Suppressor macrophage treated with lipopolysaccharide for 4 hours (primary cell): ENCODE data around the gene TNK2.
"Not testable (repeated sequence)": the region's sequence is repeated elsewhere in the genome, so short reads cannot be mapped to it uniquely, and the experiment has no call there.

Source experiments
- DNase-seq: peaks from one replicate; pipeline ENCODE4 v3.0.0-alpha.2; 2020

The TNK2 gene

DNA sequence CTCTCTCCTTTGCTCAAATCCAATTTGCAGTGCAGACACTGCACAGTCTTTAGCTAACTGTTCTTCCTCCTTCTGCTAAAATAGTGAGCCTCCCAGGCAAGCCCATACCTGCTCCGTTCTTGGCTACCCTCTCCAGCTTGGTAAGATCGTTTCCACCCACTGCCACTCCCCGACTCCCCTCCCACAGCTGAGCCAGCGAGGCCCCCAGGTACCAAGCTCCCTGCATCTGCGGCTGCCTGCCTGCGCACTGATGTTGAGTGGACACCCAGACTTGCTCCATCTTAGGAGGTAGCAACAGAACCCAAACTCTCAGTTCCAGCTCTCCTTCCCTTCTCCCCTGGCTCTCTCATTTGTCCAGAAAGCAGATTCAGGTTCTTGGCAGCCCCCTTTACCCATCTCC lies 7.9 kb upstream of the TNK2 start:
- DNase-seq: no peak

GRCh38 chr3:195914648-195915473 lies 6.5 kb upstream of the TNK2 start:
- DNase-seq: peak; percentile 97

DNA sequence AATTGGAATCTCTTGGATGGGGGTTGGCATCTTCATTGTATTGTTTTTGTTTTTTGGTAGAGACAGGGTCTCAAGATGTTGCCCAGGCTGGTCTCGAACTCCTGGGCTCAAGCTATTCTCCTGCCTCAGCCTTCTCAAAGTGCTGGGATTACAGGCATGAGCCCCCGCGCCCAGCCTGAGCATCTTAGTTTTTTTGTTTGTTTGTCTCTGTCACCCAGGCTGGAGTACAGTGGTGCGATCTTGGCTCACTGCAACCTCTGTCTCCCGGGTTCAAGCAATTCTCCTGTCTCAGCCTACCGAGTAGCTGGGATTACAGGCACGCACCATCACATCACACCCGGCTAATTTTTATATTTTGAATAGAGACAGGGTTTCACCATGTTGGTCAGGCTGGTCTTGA lies 5.8 kb upstream of the TNK2 start:
- DNase-seq: not testable (repeated sequence)

GRCh38 chr3:195913382-195913781 lies 5.0 kb upstream of the TNK2 start:
- no peak for DNase-seq

- no peak for DNase-seq
Observed at GRCh38 chr3:195911946-195912270, 3.6 kb upstream of the TNK2 start.

- DNase-seq: no peak
Observed at GRCh38 chr3:195911041-195911945, 2.9 kb upstream of the TNK2 start.

- no peak for DNase-seq
Observed at GRCh38 chr3:195910499-195910845, 2.1 kb upstream of the TNK2 start.

DNA sequence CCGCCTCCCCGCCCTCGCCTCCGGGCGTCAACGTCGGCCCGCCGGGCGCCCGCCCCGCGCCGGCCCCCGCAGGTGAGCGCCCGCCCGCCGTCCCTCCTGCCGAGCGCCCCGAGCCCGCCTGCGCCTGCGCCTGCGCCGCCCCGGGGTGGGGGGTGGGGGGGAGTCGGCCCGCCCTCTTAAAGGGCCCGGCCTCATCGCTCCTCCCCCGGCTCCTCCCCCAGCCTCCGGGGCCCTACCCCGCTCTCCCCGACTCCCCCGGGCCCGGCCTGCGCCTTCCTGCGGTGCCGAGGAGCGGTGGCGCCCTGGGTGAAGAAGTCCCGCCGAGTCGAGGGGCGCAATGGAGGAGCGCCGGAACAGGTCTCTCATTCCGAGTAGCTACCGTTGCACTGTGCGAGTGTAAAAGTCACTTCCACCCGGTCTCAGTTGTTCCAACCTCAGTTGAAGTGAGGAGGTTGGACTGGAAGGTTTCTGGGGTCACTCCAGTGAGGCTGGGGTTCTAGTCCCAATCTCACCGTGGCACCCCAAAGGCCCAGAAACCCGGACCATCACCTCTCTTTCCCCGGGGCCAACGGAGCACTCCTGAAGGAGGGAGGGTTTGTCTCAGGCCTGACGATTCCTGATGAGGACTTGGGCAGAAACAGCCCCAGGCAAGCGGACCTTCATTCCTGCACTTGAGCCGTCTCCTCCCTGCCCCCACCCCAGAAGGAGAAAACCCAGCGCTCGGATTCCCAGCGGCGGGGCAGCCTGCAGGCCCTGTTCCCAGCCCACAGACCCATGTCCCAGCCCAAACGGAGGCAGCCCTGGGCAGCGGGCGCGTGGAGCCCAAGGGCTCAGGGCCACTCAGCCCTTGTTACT lies 1.5 kb upstream of the TNK2 start:
- DNase-seq: peak; percentile 84

GRCh38 chr3:195908694-195909581 lies 587 bp upstream of the TNK2 start:
- DNase-seq: no peak

DNA sequence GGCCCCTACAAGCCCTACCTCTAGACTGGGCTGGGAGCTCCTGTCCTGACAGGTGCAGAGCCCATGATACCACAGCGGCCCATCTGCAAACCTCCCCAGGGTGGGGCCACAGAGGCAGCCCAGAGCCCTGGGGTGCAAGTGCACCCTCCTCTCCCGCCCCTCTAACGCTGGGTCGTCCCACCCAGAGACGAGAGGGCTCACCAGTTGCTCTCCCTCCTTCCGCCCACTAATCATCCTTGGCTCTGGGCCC lies 742 bp downstream of the TNK2 start:
- DNase-seq: no peak

DNA sequence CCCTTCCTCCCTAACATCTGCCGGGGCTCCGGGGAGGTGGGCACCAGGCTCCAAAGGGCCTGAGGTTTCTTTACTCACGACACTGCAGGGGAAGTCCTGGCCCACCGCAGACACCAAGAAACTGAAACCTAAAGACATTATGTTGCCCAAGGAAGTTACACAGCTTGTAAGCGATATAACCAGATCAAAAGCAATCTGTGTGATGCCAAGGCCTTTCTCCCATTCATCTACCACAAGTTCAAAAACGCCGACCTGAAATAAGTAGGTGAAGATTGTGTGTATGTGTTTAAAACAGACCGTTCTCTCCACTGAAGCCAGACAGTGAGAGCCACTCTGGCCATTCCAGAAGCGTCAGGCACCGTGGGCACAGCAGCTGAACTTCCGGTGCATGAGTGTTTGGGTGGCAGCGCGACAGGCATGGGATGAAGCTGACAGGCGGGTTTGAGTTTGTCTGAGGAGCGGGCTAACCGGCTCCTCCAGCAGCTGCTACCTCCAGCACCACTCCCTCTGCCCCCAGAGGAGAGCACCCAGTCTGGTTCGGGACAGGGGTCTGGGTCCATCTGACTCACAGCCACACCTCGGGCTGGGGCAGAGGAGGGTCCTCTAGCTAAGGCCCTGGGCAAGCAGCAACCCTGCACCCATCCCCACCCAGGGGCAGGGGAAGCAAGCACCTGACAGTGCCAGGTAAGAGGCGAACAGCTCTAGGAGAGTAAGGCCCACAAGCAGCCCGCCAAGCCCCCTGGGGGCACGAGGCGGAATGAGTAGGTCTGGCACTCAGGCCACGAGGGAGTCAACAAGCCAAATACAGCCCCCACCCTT lies 1.3 kb downstream of the TNK2 start:
- DNase-seq: peak; percentile 90

DNA sequence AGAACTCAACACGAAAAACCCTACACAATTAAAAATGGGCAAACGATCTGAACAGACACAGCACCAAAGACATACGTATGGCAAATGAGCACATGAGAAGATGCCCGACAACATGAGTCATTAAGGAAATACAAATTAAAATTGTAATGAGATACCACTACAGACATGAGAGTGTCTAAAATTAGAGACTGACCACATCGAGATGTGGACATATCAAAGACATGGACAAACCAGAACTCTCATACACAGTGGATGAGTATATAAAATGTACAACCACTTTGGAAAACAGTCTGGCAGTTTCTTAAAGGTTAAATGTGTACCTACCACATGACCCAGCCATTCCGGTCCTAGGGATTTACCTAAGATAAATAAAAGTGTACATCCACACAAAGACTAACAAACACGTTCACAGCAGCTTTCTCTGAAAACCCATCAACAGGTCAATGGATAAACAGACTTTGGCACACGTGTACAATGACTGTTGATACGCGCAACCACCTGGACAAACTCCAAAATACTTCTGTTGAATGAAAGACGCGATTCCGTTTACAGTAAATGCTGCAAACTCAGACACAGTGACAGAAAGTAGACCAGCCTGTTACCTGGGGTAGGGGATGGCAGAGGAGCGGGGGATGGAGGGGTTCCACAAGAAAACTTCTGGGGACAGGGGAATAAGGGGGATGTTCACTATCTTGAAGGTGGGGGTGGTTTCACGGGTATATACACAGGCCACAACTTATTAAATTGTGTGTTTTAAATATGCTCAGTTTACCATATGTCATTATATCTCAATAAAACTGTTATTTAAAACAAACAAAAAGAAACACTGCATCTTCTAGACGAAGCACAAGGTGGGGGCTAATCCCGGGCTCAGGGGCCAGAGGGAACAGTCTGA lies 2.1 kb downstream of the TNK2 start:
- peak; percentile 57 for DNase-seq

GRCh38 chr3:195904368-195904767 lies 4.0 kb downstream of the TNK2 start:
- DNase-seq: peak; percentile 66

- DNase-seq: no peak
Observed at GRCh38 chr3:195903950-195904290, 4.4 kb downstream of the TNK2 start.

DNA sequence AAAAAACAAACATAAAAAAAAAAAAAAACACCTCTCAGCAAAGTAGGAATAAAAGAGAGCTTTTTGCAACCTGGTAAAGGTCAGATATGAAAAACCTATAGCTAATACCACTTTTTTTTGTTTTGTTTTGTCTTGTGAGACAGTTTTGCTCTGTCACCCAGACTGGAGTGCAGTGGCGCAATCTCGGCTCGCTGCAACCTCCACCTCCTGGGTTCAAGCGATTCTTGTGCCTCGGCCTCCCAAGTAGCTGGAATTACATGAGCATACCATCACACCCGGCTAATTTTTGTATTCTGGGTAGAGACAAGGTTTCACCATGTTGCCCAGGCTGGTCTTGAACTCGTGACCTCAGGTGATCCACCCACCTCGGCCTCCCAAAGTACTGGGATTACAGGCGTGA lies 5.7 kb downstream of the TNK2 start:
- DNase-seq: not testable (repeated sequence)

DNA sequence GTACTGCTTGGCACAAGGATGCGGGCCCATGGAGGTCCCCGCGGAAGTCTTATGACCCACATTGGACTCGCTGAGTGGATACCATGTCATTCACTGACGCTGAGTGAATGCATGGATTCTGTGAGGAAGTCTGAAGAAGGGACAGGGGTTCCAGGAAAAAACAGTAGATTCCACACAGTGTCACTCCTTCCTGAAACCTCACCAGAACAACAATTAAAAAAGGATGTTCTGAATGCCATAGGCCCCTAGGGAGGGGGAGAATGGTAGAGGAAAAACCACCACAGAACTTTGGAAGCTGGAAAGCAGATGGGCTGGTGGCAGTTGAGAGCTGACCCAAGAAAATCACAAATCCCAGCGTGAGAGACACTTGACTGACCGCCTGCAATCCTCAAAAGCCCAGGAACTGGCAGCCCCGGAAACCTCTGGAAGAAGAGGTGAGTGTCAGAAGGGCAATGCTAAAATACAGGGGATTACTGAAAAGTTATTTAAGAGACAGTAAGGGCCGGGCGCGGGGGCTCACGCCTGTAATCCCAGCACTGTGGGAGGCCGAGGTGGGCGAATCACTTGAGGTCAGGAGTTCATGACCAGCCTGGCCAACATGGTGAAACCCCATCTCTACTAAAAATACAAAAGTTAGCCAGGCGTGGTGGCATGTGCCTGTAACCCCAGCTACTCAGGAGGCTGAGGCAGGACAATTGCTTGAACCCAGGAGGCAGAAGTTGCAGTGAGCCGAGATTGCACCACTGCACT lies 6.3 kb downstream of the TNK2 start:
- not testable (repeated sequence) for DNase-seq

DNA sequence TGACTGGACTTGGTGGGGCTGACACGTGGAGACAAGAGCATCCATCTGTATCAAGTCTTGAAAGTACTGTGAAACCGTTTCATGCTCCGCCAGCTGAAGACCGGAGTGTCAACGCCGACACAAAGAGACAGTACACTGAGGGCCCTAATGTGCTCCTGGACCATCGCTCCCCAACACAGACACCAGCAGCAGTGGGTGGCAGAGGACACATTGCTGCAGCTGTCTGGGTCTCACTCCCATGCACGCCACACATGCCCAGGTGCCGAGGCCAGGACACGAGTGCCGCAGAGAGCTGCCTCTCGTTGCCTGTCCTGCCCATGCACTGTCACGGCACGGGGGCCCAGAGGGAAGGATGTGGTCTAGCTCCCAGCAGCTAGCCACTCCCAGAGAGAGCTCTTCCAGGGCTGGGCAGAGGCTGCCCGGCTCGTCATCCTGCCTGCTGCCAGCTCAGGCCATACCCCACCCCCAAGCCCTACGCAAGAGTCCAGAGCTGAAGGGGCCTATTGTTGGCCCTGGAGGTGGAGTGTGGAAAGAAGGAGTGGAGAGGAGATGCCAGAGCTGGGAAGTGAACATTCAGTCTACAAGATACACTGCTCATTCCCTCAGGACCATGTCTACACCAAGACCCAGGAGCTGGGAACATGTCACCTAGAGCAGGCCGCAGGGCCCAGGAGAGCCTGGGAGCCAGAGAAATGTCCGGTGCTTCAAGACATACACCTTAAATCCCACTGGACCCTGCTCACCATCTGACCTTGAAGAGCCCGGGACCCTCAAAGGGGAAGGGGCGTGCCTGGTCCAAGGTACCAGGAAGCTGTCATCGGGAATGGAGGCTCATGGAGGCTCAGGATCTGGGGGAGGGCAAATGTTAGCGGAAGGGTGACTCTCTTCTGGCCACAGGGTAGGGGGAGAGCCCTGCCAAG lies 7.7 kb downstream of the TNK2 start:
- peak; percentile 90 for DNase-seq

- no peak for DNase-seq
Observed at GRCh38 chr3:195899701-195900435, 8.5 kb downstream of the TNK2 start.
